Sigmoid colon (tissue), 3 donors: ENCODE measurements around the gene PAFAH1B2.

Source experiments
- POLR2A ChIP-seq, 2 donors: fragments of 450-650 bp; IDR thresholded peaks; one replicate each; pipeline ENCODE4 v1.6.1; 2016; ENCODE audit warnings: antibody characterized with exemption in 2 of 2, mild to moderate bottlenecking in 2 of 2, moderate library complexity in 2 of 2
- TF ChIP-seq, protein P1 (sequence below), 4 experiments: fragments of 450-650 bp in 3 of 4; fragments of 200-600 bp in 1 of 4; IDR thresholded peaks; one replicate each; pipeline ENCODE4 v1.5.1; 2016 to 2019; ENCODE audit warnings: antibody characterized with exemption in 4 of 4, mild to moderate bottlenecking in 3 of 4, moderate library complexity in 2 of 4

DNA sequence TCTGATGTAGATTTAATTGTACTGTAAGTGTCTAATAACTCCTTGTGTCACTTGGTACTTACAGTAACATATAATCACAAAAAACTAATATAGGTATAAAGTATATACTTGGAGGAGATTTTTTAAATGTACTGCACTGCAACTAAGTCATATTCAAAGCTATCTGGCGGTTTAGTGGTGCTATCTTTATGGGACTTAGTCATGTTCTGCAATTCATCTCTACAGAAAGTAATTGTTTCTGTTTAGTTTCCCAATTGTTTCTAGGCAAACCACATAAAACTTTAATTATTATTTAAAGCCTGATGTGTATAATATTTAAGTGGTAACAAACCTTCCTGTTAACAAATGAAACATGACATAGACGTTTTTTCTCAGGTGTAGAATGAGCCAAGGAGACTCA lies 8.0 kb downstream of the PAFAH1B2 start:
- TF ChIP-seq, protein P1, sequence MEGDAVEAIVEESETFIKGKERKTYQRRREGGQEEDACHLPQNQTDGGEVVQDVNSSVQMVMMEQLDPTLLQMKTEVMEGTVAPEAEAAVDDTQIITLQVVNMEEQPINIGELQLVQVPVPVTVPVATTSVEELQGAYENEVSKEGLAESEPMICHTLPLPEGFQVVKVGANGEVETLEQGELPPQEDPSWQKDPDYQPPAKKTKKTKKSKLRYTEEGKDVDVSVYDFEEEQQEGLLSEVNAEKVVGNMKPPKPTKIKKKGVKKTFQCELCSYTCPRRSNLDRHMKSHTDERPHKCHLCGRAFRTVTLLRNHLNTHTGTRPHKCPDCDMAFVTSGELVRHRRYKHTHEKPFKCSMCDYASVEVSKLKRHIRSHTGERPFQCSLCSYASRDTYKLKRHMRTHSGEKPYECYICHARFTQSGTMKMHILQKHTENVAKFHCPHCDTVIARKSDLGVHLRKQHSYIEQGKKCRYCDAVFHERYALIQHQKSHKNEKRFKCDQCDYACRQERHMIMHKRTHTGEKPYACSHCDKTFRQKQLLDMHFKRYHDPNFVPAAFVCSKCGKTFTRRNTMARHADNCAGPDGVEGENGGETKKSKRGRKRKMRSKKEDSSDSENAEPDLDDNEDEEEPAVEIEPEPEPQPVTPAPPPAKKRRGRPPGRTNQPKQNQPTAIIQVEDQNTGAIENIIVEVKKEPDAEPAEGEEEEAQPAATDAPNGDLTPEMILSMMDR (IDR thresholded peaks at IDR 0.05): no peak
- TF ChIP-seq POLR2A (IDR thresholded peaks at IDR 0.05): no peak
